GM18858 (cell line): ENCODE measurements around the gene ADAMTS3.
"Not testable (repeated sequence)": the region's sequence is repeated elsewhere in the genome, so short reads cannot be mapped to it uniquely, and the experiment has no call there.

Experiments used
- ATAC-seq: cut with Tn5 transposase; IDR thresholded peaks from one replicate; pipeline ENCODE4 v1.9.1; 2021; ENCODE audit not compliant: unreplicated experiment

Gene ADAMTS3

GRCh38 chr4:72553540-72554337 is 15.3 kb downstream of the ADAMTS3 start:
- ATAC-seq: no peak

- ATAC-seq: no peak
These were observed 16.6 kb downstream of the ADAMTS3 start for GRCh38 chr4:72552447-72552846.

GRCh38 chr4:72546456-72546855 is 22.6 kb downstream of the ADAMTS3 start:
- no peak for ATAC-seq

- ATAC-seq: not testable (repeated sequence)
These were observed 28.3 kb downstream of the ADAMTS3 start for GRCh38 chr4:72540694-72541093.

GRCh38 chr4:72538006-72538405 is 31.0 kb downstream of the ADAMTS3 start:
- ATAC-seq: no peak

GRCh38 chr4:72536443-72536842 is 32.6 kb downstream of the ADAMTS3 start:
- no peak for ATAC-seq

- ATAC-seq: no peak
These were observed 37.2 kb downstream of the ADAMTS3 start for GRCh38 chr4:72531768-72532290.

- ATAC-seq: no peak
These were observed 37.7 kb downstream of the ADAMTS3 start for GRCh38 chr4:72531322-72531721.

- ATAC-seq: no peak
These were observed 39.7 kb downstream of the ADAMTS3 start for GRCh38 chr4:72529148-72529822.

GRCh38 chr4:72527038-72527646 is 41.9 kb downstream of the ADAMTS3 start:
- no peak for ATAC-seq

GRCh38 chr4:72525938-72526337 is 43.1 kb downstream of the ADAMTS3 start:
- ATAC-seq: no peak

GRCh38 chr4:72522440-72522839 is 46.6 kb downstream of the ADAMTS3 start:
- no peak for ATAC-seq

- no peak for ATAC-seq
These were observed 55.8 kb downstream of the ADAMTS3 start for GRCh38 chr4:72513227-72513626.

GRCh38 chr4:72507860-72508419 is 61.1 kb downstream of the ADAMTS3 start:
- no peak for ATAC-seq

GRCh38 chr4:72507167-72507566 is 61.9 kb downstream of the ADAMTS3 start:
- ATAC-seq: no peak

- ATAC-seq: peak; percentile 81
These were observed 63.7 kb downstream of the ADAMTS3 start for GRCh38 chr4:72505314-72505744.

- no peak for ATAC-seq
These were observed 68.8 kb downstream of the ADAMTS3 start for GRCh38 chr4:72500214-72500613.

- ATAC-seq: no peak
These were observed 72.9 kb downstream of the ADAMTS3 start for GRCh38 chr4:72496119-72496518.

- ATAC-seq: no peak
These were observed 74.9 kb downstream of the ADAMTS3 start for GRCh38 chr4:72494156-72494555.

- no peak for ATAC-seq
These were observed 79.8 kb downstream of the ADAMTS3 start for GRCh38 chr4:72489267-72489666.

- no peak for ATAC-seq
These were observed 82.0 kb downstream of the ADAMTS3 start for GRCh38 chr4:72486991-72487390.
